Medulla oblongata (tissue), 1 donor: ENCODE results near the gene FSTL5.
"Not testable (repeated sequence)": the region's sequence is repeated elsewhere in the genome, so short reads cannot be mapped to it uniquely, and the experiment has no call there.

Experiments used
- DNase-seq: peaks from one replicate; pipeline ENCODE4 v3.0.0-alpha.2; 2015; ENCODE audit errors: extremely low spot score

Gene FSTL5

DNA sequence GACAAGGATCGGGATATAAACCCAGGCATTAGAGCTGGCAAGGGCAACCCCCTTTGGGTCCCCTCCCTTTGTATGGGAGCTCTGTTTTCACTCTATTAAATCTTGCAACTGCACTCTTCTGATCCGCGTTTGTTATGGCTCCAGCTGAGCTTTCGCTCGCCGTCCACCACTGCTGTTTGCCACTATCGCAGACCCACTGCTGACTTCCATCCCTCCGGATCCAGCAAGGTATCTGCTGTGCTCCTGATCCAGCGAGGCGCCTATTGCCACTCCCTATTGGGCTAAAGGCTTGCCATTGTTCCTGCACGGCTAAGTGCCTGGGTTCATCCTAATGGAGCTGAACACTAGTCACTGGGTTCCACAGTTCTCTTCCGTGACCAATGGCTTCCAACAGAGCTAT, 59.9 kb downstream of the FSTL5 start:
- not testable (repeated sequence) for DNase-seq

DNA sequence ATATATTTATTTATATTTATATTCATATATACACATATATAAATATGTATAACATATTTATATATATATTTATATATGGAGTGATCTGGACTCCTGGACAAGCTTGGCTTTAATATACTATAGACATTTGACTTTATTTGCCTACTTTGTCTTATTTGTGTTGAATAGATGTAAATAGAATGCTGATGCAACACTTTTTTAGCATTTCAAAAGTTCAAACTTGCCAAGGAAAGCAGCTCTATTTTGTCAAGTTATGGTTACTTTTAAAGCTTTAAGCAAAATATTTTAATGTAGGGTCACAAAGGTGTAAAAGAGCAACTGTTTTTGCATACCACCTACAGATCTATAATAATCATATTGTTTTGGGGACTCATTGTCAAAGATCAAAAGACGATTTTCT, 61.1 kb downstream of the FSTL5 start:
- no peak for DNase-seq

DNA sequence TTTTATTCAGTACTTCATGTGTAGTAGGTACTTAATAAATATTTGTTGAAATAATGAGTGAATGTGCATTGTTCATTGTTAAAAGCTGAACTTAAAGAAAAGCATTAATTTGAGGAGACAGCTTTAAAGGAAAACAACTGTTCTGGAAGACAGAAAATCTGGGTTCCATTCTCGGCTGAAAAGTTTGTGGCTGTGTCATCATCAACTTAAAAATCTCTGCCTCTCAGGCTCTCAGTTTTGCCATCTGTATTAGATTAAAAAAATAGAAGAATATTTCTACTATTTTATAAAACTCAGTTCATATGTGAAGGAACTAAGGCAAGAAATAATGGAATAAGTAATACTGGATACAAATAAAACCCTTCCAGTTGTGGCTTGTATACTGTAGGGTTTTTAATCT, 62.5 kb downstream of the FSTL5 start:
- no peak for DNase-seq

DNA sequence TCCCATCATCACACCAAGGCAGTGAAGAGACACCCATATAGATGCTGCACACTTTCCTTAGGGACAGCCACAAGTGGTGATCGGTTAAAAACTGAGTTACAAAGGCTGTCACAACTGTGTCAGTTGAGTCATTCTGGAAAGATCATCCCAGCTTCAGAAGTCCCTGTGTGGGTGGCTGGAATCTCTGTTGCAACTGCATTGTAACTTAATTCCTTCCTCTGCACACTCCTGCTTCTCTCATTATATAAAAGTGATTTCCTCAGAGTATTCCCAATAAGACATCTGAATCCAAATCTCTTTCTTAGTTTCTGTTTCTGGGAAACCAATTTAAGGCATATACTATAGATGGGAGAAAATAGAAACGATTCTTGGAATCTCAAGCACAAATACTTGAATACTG, 88.1 kb downstream of the FSTL5 start:
- no peak for DNase-seq

DNA sequence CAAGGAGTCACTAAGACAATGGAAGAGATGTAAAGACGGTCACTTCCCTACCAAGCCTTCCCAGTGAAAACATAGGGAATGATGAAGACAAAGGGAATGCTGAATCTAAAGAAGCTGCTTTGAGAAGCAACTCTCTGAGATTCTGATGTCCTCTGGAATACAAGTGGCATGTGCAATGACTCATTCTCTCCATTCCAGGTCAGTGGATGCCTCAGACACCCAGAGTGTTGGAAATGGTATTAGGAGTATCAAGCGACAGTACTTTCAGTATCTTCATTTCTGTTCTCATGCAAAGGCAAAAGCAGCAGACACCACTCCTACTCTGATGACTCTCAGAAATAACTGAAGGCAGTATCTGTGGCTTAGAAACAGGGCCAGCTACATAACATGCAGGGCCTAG, 102.6 kb downstream of the FSTL5 start:
- no peak for DNase-seq

DNA sequence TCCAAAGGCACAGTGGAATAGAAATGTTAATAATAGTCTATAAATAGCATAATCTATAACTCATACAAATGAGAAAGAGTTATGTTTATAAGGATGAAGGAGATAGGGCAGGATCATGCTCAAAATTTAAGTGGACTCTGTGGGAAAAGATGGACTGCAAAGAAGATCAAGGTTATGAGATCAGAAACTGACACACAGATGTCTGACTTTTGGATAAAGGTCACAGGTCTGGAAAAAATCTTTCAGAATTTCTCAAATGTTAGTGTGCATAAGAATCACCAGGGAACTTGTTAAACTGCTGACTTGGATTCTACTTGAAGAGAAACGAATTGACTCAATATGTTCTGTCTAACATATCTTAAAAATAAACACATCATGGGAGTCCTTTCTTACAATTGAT, 104.1 kb downstream of the FSTL5 start:
- no peak for DNase-seq

DNA sequence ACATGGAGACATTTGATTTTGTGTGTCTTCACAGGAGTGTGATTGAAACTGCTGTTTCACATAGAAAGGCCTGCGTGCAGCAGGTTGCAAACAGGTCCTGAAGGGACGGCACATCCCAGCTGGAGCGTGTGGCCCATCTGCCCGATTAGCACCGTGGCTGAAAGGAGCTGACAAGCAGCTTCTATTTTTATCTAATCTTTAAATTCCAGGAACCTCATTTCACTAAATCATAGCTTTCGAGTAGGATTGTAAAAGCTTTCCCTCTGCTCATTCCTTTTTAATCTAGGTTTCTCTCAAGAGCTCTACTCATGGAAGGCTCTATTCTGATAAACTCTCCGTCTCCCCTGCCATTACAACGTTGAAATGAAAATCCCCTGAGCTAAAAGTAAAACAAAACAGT, 106.8 kb downstream of the FSTL5 start:
- DNase-seq, result no peak

DNA sequence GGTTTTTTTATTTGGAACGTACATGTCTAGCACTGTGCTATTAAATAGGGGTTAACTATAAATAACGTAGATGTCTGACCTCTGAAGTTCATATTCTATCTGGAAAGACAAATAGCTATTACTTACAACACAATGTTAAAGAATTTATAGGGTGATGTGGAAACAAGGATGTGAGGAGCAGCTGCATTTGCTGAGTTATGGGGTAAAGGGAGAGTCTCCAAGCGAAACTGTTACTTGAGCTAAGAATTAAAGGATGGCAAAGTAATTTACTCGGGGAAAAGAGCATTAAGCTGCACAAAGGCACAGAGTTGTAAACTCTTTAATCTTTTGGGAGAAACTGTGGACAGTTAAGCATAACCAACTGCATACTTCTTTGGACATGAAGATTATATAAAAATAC, 117.7 kb downstream of the FSTL5 start:
- no peak for DNase-seq

DNA sequence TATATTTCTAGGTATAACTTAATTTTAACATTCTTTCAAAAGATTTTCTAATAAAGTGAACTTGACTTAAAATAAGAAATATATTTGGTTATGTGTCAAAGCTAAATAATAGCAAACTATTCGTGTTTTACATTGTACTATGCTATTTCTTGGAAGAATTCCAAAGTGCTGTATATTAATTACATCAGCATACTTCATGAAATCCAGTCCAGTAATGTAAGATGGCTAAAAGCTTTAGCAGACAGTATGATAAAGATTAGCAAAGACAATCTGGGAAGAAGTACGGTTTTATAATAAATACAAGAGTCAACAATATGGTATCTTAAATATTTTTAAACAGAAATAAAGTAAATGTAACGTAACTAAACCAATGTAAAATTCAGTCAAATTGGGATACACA, 125.7 kb downstream of the FSTL5 start:
- no peak for DNase-seq

DNA sequence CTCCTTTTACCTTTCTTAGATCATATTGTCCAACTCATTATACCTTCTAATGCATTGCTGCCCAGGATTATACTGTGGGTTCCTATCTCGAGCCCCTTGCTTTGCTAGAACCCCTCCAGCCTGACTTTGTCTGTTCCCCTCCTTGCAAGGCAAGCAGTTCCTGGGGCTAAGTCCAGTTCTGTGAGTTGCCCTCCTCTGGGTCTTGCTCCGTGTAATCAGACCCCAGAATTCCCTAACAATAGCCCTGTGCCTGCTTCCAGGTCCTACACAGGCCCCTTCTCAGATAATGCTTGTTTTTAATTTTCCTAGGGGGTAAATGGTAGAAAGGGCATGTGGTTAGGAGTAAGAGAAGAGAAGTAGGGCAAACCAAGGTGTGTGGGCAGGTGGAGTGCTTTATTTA, 145.9 kb downstream of the FSTL5 start:
- DNase-seq, result no peak

DNA sequence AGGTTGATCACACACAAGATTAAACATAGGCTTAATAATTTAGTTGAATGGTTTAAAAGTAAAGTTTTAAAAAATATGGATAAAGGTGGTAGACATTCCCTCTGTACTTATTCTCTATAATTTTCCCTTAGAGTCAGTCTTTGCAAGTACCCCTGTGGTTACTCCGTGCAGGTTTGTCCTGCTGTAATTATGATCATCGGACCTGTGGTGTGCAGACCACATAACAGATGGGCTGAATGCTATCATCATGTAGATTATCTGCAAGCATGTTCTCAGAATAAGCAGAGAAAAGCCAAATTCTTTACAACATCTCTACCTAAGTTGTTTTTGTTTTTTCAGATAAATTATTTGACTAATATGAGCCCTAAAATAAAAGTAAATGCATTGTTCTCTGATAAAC, 146.8 kb downstream of the FSTL5 start:
- no peak for DNase-seq

DNA sequence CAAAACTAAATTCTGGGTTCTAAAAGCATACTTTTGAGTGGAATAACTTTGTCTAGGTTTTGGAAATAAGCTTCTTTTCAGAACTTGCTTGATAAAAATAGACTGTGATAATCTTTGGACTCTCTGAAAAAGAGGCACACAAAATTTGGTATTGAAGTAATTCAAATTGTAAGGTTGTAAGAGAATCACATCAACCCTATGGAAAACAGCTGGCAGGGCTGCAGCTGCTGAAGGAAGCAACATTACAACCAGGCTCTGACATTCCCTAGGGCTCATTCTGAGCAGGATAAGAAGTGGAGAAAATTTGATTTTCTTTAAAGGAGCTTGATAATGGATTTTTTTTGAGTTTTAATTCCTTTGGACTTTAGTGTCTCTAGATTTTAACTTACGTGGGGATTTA, 147.6 kb downstream of the FSTL5 start:
- no peak for DNase-seq

DNA sequence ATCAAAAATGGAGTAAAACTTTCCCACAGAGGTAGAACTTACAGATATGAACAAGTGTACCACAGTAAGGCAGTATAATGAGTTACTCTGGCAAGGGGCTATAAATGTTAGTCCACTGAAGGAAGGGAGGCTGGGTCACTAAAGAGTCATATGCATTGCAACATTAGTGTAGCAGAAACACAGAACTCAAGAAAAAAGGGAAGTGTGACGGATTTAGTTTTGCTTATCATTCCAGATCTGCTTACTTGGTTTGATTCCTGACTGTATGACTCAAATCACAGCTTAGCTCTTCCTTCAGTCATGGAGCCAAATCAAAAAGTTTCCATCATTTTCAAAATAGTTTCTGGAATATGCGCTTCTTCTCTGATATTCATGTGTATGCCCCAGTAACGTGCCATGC, 148.7 kb downstream of the FSTL5 start:
- peak; percentile 63 for DNase-seq

DNA sequence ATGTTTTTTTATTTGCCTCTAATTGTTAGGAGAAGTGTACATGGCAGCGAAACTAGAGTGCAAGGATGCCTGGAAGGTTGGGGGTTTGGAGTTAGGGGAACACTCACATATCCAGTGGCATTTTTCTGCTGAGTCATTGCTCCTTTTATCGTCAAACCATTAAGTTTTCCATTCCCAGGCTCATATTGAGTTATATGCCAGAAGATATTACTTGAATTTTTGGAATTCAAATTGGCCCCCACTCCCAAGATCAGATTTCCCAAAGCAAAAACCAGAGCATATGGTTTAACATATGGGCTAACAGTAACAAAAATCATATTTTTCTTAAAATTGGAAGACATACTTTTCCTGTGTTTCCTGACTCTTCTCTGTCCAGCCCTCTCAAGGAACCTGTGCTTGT, 152.7 kb downstream of the FSTL5 start:
- DNase-seq, result no peak

DNA sequence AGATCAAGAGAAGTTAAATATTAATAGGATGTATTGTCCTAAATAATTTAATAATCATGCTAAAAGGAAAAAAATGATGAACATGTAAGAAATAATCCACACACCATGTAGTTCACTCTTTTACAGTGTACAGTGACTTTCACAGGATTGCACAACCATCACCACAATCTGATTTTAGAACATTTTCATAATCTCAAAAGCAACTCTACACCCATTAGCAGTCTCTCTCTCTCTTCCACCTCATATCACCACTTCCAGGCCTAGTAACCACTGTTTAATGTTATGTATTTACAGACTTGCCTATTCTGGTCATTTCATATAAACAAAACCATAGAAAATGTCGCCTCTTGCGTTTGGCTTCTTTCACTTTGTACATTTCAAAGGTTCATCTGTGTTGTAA, 153.4 kb downstream of the FSTL5 start:
- DNase-seq, result no peak

DNA sequence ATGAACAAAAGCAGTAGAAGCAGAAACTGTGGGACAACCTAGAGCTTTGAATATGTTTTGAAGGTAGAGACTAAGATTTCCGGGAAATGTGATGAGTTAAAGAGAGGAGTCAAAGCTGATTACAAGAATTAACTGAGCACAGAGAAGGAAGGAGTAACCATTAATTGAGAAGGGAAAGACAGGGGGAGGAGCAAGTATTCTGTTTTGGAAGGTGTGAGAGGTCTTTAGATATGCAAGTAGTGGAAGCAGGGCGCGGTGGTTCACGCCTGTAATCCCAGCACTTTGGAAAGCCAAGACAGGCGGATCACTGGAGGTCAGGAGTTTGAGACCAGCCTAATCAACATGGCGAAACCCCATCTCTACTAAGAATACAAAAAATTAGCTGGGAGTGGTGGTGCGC, 171.5 kb downstream of the FSTL5 start:
- no peak for DNase-seq

DNA sequence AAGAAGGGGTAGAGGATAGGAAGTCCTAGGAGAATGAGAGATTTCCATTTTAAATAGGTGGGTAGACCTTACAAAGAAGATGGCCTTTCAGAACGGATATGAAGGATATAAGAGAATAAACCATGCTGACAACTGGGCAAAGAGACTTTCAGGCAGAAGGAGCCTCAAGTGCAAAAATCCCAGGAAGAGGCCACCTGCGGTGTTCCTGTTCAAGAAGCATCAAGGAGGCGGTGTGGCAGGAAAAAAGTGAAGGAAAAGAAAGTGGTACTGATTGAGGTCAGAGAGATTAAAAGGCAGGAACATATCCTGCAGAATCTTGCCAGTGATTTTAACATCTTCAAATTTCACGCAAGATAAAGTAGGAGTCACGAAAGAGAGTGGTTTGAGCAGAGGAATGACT, 172.0 kb downstream of the FSTL5 start:
- no peak for DNase-seq

DNA sequence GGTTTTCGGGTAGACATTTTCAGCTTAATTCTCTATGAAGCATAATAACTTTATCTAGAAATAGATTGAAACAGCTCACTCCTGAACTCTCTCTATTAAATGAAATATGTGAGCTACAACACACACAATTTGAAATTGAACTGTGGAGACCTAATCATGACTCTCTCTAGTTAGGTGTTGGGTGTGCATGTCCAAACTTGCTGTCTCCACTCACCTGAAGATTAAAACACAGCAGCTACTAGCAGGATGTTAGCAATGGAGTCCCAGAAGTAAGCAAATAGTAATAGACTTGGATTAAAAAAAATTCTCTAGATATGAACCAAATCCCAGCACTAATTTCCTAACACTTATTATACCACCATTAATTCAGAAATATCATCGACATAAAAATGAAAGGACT, 173.1 kb downstream of the FSTL5 start:
- no peak for DNase-seq

DNA sequence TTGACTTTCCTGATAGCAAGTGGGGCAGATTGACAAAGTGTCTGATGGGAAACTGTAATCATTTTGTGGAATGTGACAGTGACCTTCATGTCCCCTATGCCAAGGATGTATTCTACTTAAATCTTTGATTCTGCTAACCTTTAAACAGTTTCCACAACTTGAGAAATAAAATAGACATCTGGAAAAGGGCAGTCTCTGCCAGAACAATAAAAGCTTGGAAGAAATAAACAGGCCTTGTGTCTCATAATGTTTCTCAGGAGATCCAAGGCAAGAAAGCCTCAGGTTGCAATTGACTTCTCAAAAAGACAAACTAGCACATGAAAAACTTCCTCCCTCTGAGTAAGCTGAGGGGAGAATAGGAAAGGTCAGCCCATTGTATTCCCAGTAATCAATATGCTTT, 174.9 kb downstream of the FSTL5 start:
- DNase-seq, result no peak

DNA sequence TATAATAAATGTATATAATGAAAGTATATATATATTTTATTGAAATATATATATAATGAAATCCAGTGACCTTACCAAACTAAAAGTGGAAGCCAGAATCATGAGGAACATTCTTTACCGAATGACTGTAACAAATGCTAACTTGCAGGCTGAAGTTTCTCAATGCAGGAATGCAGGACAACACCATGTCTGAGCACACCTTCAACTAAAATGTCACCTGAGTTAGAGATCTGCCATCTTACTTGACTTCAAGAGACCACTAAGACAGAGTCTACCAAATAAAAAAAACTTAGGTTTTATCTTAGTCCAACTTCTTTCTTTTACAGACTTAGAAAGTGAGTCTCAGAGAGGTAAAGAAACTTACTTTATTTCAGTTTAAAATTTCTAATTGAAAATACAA, 176.2 kb downstream of the FSTL5 start:
- no peak for DNase-seq

DNA sequence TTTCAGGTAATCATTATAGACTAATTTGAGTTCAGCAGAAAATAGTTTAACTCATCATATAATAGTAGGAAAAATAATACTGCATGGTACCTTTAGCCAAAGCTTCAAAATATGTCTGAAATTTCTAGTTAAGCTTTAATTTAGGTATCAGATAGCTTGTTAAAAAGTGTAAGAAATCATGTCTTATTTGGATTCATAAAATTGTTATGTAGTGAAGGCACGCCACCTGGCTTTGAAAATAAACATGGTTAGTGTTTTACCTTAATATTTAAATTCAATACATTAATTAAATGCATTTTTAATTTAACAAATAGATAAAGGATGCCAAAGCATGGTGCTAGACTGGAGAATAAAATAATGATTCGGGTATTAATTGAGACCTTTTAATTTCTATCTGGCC, 211.4 kb downstream of the FSTL5 start:
- DNase-seq, result no peak

DNA sequence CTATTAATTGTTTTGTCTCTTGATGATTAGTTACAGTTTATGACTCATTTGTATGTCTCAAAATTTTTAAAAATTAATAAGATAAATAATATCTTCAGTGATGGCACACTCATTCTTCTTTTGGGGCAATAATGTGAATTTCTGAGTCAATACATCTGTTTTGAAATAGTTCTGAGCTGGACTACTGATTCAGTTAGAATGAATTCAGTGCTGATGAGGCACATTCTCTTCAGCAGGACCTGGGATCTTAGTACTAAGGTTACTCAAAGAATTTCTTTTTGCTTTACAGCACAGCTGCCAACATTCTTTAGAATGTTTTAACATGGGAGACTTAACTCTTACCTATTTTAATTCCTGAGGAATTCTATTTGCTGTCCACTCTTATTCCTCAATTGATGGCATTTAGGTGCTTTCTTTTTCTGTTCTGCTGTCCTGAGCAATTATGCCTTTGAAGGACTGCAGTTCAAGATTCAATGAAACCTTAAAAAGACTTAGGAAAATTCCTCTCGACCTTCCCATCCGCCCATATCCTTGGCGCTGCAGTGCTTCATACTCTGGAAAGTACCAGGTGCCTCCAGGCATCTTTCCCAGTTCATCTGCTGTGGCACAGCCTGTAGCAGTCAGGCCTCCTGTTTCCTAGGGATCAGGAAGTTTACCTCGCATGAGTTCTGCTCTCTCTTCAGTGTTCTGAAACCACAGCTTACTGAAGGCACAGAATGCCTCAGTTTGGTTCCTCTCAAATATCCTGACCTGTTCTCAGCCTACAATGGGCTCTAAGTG, 213.7 kb downstream of the FSTL5 start:
- no peak for DNase-seq

DNA sequence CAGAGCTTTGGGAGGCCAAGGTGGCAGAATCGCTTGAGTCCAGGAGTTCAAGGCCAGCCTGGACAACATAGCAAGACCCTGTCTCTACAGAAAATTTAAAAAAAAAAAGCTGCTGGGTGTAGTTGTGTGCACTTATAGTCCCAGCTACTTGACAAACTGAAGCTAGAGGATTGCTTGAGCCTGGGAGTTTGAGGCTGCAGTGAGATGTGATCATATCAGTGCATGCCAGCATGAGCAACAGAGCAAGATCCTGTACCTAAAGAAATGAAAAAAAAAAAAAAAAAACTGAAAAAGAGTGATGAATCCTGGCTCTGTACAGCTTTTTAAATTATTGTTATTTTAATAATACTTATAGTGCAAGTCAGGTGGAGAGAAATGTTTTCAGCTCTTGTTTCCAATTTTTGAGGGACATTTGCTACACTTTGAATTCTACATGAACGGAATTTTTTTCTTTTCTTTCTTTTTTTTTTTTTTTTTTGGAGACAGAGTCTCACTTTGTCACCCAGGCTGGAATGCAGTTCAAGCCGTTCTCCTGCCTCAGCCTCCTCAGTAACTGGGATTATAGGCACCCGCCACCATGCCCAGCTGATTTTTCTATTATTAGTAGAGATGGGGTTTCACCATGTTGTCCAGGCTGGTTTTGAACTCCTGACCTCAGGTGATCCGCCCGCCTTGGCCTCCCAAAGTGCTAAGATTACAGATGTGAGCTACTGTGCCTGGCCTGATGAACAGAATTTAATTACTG, 215.6 kb downstream of the FSTL5 start:
- no peak for DNase-seq

DNA sequence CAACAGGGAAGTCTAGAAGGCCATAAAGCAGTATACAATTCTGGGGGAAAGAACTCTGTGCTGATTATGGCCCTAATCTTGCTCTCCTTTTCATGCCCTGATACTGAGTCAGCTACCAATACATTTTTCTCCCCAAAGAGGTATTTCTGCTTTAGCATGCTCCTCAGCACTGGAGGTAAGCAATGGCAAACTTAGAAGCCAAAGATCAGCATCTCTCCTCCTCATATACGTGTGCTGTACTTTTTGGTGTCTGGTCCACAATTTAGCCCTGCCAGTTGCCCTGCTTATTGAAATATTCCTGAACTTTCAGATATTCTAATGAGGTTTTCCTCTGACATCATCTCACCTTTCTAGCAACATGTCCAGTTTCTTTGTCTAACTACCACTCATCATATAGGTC, 226.2 kb downstream of the FSTL5 start:
- DNase-seq, result no peak
